ENCODE measurements around the gene EGLN1.
A peak's percentile ranks its signal among the peaks of the same experiment; 100 is the strongest.

- TF ChIP-seq CTCF (IDR thresholded peaks at IDR 0.05) (peak in 1 of 4 experiments; percentile 45), POLR2A (IDR thresholded peaks at IDR 0.05) (no peak), EP300 (IDR thresholded peaks at IDR 0.05) (no peak), POLR2AphosphoS5 (IDR thresholded peaks at IDR 0.05) (no peak)
Measured at GRCh38 chr1:231315887-231316286, 106.2 kb downstream of the EGLN1 start.

All from gastroesophageal sphincter (tissue), 3 donors.